Type B pancreatic cell (in vitro differentiated cells): ENCODE measurements around the gene MYLK3. TPM values are rescaled to one million over a fixed set of nuclear protein-coding genes. Genes with fewer than 3 reads are reported as not detected.

Source experiments
- DNase-seq: peaks from one replicate; pipeline ENCODE4 v3.0.0; 2021; ENCODE audit warnings: mixed read lengths; ENCODE audit not compliant: unreplicated experiment; ENCODE audit errors: extremely low spot score
- H3K27ac Mint-ChIP-seq: 2 replicates; pipeline ENCODE4 v1.8.0; 2021; ENCODE audit warnings: mild to moderate bottlenecking, mixed read lengths
- H3K27me3 Mint-ChIP-seq: 2 replicates; pipeline ENCODE4 v1.8.0; 2021; ENCODE audit warnings: mixed read lengths
- H3K36me3 Mint-ChIP-seq: 2 replicates; pipeline ENCODE4 v1.8.0; 2021; ENCODE audit warnings: mixed read lengths
- H3K4me1 Mint-ChIP-seq: one replicate; pipeline ENCODE4 v1.8.0; 2021; ENCODE audit warnings: mixed read lengths; ENCODE audit not compliant: unreplicated experiment
- H3K4me3 Mint-ChIP-seq: 2 replicates; pipeline ENCODE4 v1.8.0; 2021; ENCODE audit warnings: mild to moderate bottlenecking, mixed read lengths
- H3K9me3 Mint-ChIP-seq: 2 replicates; pipeline ENCODE4 v1.8.0; 2021; ENCODE audit warnings: mixed read lengths
- CTCF ChIP-seq: fragments of 200-600 bp; sonication (generic); conservative IDR thresholded peaks from 2 replicates; pipeline ENCODE4 v1.5.0; 2021; ENCODE audit warnings: antibody characterized with exemption, mild to moderate bottlenecking
- total RNA-seq: library from RNA; stranded (reverse); gene quantifications from 2 replicates; pipeline ENCODE4 v1.2.1, GENCODE V29; 2021; ENCODE audit warnings: low replicate concordance

The MYLK3 gene
- total RNA-seq, 1 donor from 2014 or later: 0.82 TPM

- H3K9me3 Mint-ChIP-seq: no peaks in the 10 kb centered on the region
- TF ChIP-seq CTCF: no peak
- no peaks in the 10 kb centered on the region for H3K27me3 Mint-ChIP-seq
- no peak overlapping the region for H3K27ac Mint-ChIP-seq
- H3K4me3 Mint-ChIP-seq: no peak overlapping the region
- no peak for DNase-seq
- no peaks in the 10 kb centered on the region for H3K36me3 Mint-ChIP-seq
- H3K4me1 Mint-ChIP-seq: no peaks in the 10 kb centered on the region
These were observed 14.8 kb downstream of the MYLK3 start for GRCh38 chr16:46733319-46733830.

- no peak for TF ChIP-seq CTCF
- H3K36me3 Mint-ChIP-seq: no peaks in the 10 kb centered on the region
- no peak overlapping the region for H3K4me3 Mint-ChIP-seq
- H3K4me1 Mint-ChIP-seq: no peaks in the 10 kb centered on the region
- H3K27ac Mint-ChIP-seq: no peak overlapping the region
- H3K27me3 Mint-ChIP-seq: no peaks in the 10 kb centered on the region
- no peaks in the 10 kb centered on the region for H3K9me3 Mint-ChIP-seq
- DNase-seq: no peak
These were observed 15.6 kb downstream of the MYLK3 start for GRCh38 chr16:46732561-46732960.

- no peak for DNase-seq
- Mint-ChIP-seq H3K27ac (no peak overlapping the region), H3K9me3 (no peaks in the 10 kb centered on the region), H3K27me3 (no peaks in the 10 kb centered on the region), H3K36me3 (no peaks in the 10 kb centered on the region), H3K4me1 (no peaks in the 10 kb centered on the region), H3K4me3 (no peak overlapping the region)
- no peak for TF ChIP-seq CTCF
These were observed 16.2 kb downstream of the MYLK3 start for GRCh38 chr16:46731691-46732555.

GRCh38 chr16:46730801-46731690 is 17.1 kb downstream of the MYLK3 start:
- no peaks in the 10 kb centered on the region for H3K4me1 Mint-ChIP-seq
- no peaks in the 10 kb centered on the region for H3K36me3 Mint-ChIP-seq
- H3K4me3 Mint-ChIP-seq: no peak overlapping the region
- H3K27me3 Mint-ChIP-seq: no peaks in the 10 kb centered on the region
- no peaks in the 10 kb centered on the region for H3K9me3 Mint-ChIP-seq
- TF ChIP-seq CTCF: no peak
- no peak for DNase-seq
- no peak overlapping the region for H3K27ac Mint-ChIP-seq

GRCh38 chr16:46730126-46730525 is 18.0 kb downstream of the MYLK3 start:
- Mint-ChIP-seq H3K36me3 (no peaks in the 10 kb centered on the region), H3K27me3 (no peaks in the 10 kb centered on the region), H3K4me1 (no peaks in the 10 kb centered on the region), H3K9me3 (no peaks in the 10 kb centered on the region), H3K27ac (no peak overlapping the region), H3K4me3 (no peak overlapping the region)
- DNase-seq: no peak
- TF ChIP-seq CTCF: no peak
